ENCODE results near the gene INPP5E.

The INPP5E gene

DNA sequence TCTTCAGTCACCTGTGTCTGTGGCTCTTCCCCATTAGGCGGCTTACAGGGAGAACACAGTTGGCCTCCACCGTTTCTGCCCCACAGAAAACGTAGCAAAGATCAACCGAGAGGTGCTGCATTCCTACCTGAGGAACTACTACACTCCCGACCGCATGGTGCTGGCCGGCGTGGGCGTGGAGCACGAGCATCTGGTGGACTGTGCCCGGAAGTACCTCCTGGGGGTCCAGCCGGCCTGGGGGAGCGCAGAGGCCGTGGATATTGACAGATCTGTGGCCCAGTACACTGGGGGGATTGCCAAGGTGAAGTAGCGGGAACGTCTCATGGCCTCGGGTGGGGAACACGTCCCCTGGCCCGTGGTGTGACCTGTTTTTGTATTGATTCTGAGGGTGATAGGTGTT, 22.7 kb downstream of the INPP5E start:
- Mint-ChIP-seq H3K4me1 (peaks cover 4% of the 10 kb centered on the region), H3K9me3 (no peaks in the 10 kb centered on the region), H3K4me3 (no peak overlapping the region), H3K27me3 (ENCODE audit: low read depth, poor library complexity) (no peaks in the 10 kb centered on the region), H3K36me3 (ENCODE audit: low read depth) (peaks cover 50% of the 10 kb centered on the region), H3K27ac (no peak overlapping the region)
- DNase-seq, result no peak
- TF ChIP-seq, protein P1, sequence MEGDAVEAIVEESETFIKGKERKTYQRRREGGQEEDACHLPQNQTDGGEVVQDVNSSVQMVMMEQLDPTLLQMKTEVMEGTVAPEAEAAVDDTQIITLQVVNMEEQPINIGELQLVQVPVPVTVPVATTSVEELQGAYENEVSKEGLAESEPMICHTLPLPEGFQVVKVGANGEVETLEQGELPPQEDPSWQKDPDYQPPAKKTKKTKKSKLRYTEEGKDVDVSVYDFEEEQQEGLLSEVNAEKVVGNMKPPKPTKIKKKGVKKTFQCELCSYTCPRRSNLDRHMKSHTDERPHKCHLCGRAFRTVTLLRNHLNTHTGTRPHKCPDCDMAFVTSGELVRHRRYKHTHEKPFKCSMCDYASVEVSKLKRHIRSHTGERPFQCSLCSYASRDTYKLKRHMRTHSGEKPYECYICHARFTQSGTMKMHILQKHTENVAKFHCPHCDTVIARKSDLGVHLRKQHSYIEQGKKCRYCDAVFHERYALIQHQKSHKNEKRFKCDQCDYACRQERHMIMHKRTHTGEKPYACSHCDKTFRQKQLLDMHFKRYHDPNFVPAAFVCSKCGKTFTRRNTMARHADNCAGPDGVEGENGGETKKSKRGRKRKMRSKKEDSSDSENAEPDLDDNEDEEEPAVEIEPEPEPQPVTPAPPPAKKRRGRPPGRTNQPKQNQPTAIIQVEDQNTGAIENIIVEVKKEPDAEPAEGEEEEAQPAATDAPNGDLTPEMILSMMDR (IDR thresholded peaks at IDR 0.05), result no peak

DNA sequence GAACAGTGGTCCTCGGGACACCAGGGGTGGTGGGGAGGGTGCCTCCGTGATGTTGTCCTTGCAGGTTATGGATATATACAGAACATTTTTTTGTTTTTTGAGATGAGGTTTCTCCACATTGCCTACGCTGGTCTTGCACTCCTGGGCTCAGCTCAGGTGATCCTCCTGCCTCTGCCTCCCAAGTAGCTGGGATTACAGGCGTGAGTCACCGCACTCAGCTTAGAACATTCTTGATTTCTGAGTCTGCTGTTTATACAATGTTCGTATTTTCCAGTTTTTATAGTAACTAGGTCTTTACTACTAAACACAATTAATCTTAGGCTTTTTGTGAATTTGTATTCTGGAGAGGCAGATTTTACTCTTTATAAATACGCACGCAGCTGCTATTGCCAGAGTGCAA, 23.2 kb downstream of the INPP5E start:
- no peak for DNase-seq
- no peaks in the 10 kb centered on the region for H3K9me3 Mint-ChIP-seq
- no peaks in the 10 kb centered on the region for H3K27me3 Mint-ChIP-seq (ENCODE audit: low read depth, poor library complexity)
- TF ChIP-seq, protein P1 (IDR thresholded peaks at IDR 0.05), result no peak
- H3K4me3 Mint-ChIP-seq, result no peak overlapping the region
- H3K4me1 Mint-ChIP-seq, result peaks cover 9% of the 10 kb centered on the region
- H3K27ac Mint-ChIP-seq, result no peak overlapping the region
- H3K36me3 Mint-ChIP-seq (ENCODE audit: low read depth), result peaks cover 50% of the 10 kb centered on the region

DNA sequence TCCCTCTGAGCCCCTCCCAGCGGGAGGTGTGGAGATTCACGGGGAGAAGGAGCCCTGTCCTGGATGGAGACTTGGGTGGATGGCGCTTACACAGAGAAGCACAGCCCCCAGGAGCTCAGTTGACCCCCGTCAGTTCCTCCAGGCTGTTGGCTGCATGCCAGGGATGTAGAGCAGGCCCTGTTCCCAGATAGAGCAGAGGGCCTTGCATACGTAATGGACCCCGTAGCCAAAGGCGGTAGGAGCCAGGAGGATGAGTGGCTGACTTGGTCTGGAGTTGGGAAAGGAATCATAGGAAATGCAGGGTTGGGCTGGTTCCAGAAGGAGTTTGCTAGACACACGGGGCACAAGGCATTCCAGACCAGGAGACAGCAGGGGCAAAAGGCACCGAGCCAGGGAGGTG, 26.7 kb downstream of the INPP5E start:
- DNase-seq, result no peak
- H3K27ac Mint-ChIP-seq, result no peak overlapping the region
- H3K4me1 Mint-ChIP-seq, result peaks cover 33% of the 10 kb centered on the region
- H3K27me3 Mint-ChIP-seq (ENCODE audit: low read depth, poor library complexity), result no peaks in the 10 kb centered on the region
- H3K36me3 Mint-ChIP-seq (ENCODE audit: low read depth), result peaks cover 48% of the 10 kb centered on the region
- no peaks in the 10 kb centered on the region for H3K9me3 Mint-ChIP-seq
- H3K4me3 Mint-ChIP-seq, result no peak overlapping the region
- TF ChIP-seq, protein P1 (IDR thresholded peaks at IDR 0.05), result no peak

DNA sequence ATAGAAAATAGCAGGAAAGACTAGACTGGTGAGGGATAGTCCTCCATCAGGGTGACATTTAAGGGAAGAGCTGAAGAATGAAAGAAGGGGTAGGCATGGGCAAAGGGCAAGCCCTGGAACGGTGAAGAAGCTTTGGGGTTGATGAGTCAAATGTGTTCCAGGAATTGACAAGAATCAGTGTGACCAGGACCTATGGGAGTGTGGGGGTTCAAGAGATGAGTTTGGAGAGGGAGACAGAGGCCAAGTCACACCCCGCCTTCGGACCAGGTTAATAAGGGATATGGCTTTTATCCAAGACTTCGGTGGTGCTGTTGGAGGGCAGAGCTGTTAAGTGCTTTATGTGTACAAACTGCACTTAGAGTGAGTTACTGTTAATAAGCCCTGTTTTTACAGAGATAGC, 28.3 kb downstream of the INPP5E start:
- peaks cover 51% of the 10 kb centered on the region for H3K36me3 Mint-ChIP-seq (ENCODE audit: low read depth)
- H3K9me3 Mint-ChIP-seq, result no peaks in the 10 kb centered on the region
- no peaks in the 10 kb centered on the region for H3K27me3 Mint-ChIP-seq (ENCODE audit: low read depth, poor library complexity)
- peaks cover 38% of the 10 kb centered on the region for H3K4me1 Mint-ChIP-seq
- TF ChIP-seq, protein P1 (IDR thresholded peaks at IDR 0.05), result no peak
- H3K4me3 Mint-ChIP-seq, result peak overlapping the region; percentile 97
- peak overlapping the region; percentile 87 for H3K27ac Mint-ChIP-seq
- no peak for DNase-seq

DNA sequence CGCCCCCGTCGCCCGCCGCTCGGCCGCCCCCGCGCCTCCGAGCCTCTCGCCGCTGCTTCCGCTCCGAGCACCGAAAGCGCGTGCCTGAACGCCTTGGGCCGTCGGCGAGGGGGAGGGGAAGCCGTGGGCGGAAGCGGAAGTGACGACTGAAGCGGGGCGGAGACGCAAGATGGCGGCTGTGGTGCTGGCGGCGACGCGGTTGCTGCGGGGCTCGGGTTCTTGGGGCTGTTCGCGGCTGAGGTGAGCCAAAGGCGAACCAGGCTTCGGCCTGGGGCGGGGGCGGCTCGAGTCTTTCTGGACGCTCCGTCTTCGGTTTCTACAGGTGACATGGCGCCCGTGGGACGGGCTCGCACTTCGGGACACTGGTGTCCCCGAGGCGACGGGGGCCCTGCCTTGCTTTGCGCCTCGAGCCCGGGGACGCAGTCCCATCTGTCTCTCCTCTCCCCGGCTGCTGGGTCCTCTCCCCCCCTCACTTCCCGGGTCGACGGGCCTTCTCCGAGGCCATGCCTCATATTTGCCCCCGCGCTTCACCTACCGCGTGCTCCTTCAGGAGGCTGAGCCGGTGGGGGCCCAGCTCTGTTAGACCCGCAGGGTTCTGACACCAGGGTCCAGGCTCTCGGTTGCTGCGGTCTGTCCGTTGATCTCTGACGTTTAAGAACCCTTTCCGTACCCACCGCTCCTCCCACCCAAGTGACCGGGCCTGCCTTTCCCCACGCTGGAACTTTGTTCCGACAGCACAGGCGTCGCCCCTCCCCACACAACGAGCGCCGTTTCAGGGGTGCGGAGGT, 29.0 kb downstream of the INPP5E start, which contains the start of the genes ENTR1 and PMPCA:
Gene ENTR1 (minus strand): TSS at position 115 of the 788 bp plus-strand sequence. CDS start 217 bp downstream, outside the sequence.
Gene PMPCA (plus strand): TSS at position 159 of the 788 bp plus-strand sequence. CDS start 11 bp downstream, at position 170.
- Mint-ChIP-seq H3K27ac (peak within 1 kb of the TSS; percentile 87), H3K27me3 (ENCODE audit: low read depth, poor library complexity) (peaks cover 5% of the 10 kb centered on the region), H3K4me1 (peaks cover 38% of the 10 kb centered on the region), H3K9me3 (no peaks in the 10 kb centered on the region), H3K4me3 (peak within 1 kb of the TSS; percentile 97), H3K36me3 (ENCODE audit: low read depth) (peaks cover 45% of the 10 kb centered on the region)
- TF ChIP-seq, protein P1 (IDR thresholded peaks at IDR 0.05), result no peak
- peak; percentile 97 for DNase-seq

Data from nephron progenitor cell (in vitro differentiated cells).